ENCODE results near the gene RELT.

Gene RELT, protein sequence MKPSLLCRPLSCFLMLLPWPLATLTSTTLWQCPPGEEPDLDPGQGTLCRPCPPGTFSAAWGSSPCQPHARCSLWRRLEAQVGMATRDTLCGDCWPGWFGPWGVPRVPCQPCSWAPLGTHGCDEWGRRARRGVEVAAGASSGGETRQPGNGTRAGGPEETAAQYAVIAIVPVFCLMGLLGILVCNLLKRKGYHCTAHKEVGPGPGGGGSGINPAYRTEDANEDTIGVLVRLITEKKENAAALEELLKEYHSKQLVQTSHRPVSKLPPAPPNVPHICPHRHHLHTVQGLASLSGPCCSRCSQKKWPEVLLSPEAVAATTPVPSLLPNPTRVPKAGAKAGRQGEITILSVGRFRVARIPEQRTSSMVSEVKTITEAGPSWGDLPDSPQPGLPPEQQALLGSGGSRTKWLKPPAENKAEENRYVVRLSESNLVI

DNA sequence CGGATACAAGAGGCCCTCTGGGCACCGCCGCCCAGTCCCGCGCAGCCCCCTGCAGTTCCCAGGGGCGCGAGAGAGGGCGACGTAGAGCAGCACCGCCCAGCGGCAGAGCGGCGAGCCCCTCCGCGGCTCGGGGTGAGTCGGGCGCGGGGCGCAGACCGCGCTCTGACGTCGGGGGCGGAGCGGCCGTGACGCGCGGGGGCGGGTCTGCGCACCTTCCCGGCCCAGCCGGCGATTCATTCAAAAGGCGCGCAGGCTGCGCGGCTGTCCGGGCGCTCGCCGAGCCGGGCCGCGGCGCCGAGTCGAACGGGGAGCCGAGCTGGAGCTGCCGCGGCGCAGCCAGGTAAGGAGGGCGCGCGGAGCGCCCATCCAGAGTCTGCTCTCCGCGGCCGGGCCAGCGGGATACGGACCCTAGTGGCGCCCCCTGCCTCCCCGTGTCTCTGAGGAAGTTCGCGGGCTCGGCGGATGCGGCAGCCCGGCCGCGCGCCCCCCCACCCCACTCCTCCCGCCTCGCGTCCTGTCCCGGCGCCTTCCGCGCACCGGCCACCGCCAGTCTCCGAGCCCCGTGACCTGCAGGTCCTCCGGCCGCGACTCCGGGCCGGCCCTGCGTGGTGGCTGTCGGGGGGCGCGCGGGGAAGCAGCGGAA lies at the start of gene RELT:
Gene RELT (plus strand): TSS at position 240 of the 643 bp plus-strand sequence. CDS start 12,738 bp downstream, outside the sequence.
- DNase-seq: peak; percentile 92

DNA sequence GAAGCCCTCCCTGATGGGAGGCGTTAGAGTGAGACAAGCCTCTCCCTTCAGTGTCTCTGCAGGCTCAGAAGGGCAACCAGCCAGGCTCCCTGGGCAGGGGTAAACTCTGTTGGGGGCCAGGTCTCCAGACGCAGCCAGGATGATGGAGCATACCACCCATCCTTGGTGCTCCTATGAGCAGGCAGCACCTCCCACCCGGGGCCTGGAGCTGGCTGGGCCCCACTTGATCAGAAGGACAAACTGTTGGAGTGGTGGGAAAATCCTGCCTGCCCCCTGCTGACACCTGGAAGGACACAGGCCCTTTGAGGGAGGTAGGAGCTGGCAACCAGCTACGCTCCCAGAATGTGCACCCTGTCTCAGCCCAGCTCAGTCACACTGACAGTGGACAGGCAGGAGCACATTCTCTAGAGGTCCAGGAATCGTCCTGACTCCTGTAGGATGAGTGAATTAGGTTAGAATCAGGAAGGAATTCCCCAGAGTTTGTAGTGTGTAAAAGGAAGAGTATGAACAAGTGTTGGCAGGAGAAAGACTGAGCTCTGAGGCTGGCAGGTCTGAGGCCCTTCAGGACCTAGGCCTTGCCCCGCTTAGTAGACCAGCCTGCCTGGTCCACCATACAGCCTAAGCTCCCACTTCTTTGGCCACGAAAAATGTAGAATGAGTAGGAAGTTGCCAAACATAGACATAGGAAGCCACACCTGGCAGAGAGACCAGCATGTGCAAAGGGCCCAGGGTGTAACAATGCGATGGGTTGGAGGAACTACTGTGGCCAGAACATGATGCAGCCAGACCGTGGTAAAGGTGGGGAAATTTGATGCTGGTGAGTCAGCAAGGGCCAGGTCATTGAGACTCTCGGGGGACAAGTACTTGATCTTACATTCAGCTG lies 49.0 kb upstream of the RELT start:
- DNase-seq: no peak

DNA sequence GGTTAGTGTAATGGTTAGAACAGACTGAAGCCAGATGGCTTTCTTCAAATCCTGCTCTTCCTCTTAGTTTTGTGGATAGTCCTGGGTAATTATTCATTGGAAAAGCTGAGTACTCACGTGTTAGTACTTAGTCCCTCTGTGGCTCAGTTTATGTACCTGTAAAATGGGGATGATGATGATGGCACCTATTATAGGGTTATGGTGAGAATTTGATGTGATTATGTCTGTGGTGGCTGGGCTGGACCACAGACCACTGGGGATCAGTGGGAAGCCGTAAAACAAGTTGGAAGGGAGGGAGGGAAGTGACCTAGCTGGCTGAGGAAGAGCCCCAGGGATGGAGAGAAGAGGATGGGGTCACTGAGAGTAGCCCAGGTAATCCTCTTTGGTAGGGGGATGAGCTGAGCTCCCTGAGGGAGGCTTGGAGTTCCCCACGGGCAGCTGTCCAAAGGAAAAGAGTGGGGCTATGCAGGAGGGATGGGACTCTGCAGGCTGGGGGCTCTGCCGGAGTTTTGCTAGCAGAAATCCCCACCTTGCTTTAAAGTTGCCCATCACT lies 48.3 kb upstream of the RELT start:
- no peak for DNase-seq

DNA sequence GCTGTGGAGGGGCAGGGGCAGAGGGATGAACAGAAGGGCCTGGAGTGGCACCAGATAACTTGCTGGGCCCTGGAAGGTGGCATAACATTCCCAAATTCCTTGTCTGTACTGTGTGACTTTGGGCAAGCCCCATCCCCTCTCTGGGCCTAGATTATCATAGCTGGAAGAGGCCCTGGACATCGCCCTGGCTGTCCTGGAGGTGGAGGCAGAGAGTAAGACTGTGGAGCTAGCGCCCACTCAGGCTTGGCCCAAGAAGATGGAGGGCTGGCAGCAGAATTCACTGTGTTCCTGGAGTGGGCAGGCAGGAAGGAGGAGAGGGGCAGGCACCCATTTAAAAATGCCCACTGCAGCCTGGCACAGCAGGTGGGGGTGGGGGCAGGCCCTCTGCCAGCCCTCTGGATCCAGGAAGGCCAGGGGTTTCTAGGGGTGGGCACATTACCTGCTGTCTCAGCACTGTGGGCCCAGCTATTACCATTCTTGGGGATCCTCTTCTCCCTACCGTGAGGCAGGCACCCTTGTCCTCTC lies 45.6 kb upstream of the RELT start:
- no peak for DNase-seq

DNA sequence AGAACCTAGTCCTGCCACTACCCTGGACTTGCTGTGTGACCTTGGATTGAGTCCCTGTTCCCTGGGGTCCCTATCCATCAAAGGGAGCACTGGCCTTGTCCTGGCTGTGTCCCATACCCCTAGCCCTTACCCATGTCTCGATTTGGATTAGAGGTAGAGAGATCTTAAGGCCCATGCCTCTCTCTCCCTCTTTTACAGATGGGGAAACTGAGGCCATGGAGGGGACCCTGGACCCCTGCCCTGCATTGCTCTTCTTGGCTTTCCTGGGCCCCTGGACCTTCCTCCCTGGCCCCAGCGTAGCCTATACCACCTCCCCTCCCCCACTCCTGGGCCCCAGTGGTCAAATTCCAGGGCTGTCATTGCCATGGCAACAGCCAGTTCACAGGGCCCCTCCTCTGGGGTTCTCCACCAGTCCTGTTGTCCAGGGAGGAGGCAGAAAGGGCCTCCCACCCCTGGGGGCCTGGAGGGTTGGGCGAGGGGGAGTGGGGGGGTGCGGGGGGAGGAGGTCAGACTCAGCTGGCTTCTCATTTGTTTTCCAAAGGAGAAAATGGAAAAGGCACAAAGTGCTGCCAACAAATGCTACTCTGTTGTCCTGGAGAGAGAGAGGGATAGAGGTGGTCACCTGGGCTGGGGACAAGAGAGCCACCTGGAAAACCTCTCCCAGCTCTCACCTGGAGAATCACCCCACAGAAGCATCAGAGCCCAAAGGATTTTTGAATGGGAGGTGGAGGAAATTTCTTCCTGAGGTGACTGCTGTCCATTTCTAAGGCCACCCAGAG lies 44.9 kb upstream of the RELT start:
- DNase-seq: no peak

DNA sequence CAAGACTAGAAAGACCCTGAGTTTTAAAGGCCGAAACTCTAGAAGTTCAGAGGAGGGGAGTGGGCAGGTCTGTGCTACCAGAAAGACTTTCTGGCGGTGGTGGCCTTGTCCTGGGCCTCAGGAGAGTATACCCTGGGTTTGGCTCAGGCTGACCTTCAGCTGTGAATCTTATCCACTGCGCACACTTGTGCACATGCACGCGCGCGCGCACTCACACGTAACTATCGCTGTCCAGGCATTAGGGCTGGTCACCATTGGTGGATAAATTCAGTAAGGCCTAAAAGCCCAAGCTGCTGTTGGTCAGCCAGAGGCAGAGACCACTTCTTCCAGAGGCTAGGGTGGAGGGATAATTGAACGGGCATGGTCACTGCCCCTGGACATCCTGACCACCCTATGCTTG lies 43.0 kb upstream of the RELT start:
- no peak for DNase-seq

DNA sequence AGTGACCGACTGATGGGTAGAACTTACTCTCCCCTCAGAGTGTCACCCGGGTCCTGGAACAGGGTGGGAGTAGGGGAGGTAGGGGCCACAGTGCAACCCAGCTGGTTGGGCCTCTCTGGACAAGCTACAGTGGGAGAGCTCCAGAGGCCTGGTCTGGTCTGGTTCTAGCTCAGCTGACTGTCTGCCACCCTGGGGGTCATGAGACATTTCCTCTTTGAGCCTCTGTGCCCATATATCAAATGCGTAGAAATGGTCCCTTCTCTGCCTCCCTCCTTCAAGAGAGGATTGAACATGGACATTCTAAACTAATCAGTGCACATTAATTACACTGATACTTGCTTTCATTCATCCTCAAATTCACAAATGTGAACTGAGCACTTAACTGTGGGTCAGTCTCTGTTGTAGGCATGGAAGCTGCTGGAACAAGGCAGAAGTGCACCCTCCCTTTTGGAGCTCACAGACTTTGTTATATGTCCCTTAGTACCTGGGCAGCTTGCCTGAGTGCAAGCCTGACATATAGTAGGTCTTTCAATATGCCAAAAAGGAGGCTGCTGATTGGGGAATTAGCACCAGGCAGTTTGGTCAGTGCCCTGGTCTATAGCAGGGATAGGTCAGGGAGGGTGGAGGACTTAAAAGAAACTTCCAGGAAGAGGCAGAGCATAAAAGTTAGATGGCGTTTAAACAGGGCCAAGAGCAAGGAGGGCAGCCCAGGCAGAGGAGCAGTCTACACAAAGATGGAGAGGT lies 42.4 kb upstream of the RELT start:
- DNase-seq: no peak

DNA sequence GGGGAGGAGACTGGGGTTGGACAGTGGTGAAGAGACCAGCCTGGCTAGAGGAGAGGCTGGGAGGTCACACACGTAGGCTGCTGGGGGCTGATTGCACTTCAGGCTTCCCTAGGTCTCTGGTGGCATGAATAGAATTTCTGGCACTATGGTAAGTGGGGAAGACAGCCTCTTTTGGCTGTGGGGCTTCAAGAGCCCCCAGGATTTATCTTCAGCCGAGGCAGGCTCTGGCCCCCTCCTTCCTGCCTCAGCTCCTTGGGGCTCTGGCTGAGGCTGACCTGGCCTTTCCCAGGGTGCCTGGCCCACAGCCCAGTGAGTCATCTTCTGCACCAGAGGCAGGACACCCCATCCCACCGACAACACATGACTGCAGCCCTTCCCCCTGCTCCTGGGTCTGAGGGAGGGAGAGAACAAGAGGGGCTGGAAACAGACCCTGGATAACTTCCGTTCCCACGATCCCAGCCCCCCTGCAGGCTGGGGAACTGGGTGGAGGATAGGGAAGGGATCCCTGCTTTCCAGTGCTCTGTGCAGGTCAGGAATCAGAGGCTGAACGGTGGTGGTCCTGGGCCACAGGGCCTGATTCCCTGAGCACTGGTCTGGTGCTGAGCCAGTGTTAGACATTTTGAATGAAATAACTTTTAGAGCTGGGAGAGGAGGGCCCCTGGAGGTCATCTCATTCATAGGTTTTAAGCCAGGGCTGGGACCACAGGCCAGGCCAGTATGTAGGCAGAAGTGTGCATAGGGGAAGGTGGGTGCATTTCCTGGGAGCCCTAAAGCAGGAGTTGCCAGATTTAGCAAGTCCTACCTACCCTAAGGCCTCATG lies 41.6 kb upstream of the RELT start:
- DNase-seq: no peak

DNA sequence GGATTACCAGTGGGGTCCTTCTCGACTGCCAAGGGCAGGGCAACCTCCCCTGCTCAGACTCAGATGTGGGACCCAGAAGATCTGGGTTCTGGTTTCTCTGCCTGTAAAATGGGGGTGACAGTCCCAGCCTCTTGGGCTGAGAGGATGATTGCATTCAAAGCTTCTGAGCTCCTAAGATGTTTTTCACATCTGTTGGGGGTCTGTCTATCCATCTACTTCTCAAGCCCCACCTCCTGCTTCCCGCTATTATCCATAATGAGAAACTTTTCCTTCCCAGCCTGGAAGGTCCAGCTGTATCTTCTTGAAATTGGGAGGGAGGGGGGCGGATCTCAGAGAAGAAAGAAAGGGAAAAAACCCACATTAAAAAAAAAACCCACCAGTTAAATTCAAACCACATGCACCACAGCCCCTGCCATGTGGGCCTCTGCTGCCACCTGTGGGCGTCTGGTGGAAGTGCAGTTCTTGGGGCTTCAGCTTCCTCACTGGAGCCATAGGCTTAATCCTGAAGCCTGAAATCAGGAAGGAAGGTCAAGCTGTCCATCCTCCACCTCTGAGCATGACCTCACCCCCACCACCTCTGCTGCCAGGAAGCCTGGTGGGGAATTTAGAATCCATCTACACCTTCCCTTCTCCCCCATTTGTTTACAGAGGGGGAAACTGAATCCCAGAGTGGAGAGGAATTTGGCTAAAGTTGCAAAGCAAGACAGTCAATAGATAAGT lies 40.8 kb upstream of the RELT start:
- DNase-seq: peak; percentile 77

DNA sequence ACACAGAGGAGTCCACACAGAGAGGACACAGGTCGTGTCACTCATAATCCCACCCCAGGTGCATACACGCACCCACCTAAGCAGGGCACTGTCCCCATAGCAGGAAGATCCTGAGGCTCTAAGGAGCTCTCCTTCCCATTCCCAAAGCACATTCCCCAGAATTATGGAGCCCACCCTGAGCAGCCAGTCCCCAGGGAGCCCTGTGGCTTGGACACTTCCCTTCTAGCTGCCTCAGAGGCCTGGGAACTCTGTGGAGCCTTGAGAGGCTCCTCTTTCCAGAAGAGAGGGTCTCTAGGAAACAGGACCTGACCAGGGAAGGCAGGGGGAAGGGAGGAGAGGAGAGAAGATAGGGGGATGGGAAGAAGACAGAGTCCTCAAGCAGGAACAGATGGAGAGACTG lies 38.4 kb upstream of the RELT start:
- DNase-seq: no peak

DNA sequence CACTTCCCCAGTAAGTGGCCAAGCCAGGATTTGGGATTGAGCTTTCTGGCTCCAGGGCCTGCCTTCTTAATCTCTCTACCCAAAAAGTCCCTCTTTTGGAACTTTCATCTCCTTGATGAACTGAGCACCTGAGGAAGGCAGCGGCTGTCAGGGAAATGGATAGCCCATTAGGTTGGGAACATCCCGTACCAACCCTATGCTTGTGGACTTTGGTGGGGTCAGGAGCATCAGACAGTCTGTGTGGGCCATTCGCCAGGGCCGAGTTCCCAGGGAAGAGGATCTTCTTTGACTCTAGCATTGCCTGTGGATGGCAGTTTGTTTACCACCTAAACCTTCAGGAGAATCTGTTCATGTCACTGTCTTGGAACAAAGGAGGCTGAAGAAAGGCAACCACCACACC lies 37.9 kb upstream of the RELT start:
- DNase-seq: no peak

DNA sequence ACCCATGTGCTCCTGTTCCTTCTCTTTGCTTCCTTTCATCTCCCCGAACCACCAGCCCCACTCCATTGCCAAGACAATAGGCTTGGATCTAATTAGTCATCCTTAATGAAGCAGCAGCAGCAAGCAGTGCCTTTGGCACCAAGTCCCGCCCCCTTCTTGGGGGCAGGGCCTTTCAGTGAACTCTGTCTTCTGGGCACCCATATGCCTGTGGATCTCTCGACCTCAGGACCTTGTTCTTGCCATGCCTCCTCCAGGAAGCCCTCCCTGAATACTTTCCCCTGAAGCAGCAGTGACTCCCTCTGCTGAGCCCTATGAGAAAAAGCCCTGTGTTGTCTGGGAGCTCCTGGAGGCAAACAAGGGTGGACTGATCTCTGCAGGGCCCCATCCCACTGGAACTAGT lies 36.0 kb upstream of the RELT start:
- no peak for DNase-seq

DNA sequence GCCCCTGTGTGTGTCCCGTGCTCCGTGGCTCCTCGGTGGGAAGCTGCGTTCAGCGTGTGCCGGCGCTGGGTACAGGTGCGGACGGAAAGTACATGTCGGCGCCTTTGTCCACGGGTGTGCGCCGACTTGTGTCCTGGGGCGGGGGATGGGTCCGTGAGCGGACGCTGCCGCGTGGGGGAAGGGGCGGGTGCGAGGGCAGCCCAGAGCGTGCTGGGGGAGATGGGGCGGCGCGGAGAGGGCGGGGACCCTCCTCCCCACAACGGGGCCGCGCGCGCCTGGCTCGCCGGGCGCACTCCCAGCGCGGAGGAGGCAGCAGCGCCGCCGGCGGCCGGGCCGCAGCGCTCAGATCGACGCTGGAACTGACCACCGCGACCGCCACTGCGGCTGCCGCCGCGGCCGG lies 33.6 kb upstream of the RELT start:
- DNase-seq: no peak

DNA sequence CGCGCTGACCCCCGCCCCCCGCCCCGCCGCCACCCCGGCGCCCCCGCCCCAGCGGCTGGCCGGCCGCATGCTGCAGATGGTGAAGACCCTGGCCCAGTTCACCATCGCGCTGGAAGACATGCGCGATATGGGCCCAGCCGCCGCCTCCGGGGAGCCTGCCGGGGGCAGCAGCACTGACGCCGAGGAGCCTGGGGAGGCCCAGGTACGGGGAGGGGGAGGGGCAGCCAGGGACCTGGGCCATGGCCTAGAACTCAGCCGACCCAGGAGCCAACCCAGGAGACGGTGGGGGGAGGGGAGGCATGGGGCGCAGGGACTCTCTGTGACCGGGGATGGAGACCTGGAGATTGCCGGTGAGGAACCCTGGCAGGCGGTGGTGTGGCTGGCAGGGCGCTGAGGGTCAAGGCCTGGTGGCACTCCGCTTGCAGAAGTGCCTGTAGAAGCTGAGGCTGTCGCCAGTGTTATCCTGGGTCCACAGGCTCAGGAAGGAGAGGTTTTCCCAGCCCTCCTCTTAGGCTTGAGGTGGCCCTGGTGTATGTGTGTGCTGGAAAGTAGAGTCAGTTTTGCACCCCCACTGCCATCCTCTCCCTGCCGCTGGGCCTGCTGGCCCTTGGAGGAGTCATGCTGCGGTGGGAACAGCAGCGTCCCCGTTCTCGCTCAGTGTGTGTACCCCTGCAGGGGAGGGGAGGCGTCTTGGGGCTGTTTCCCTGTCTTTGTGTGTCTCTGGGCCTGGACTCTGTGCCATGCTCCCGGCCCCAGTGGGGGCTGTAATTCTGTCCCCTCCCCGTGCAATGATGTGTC lies 32.9 kb upstream of the RELT start:
- no peak for DNase-seq

DNA sequence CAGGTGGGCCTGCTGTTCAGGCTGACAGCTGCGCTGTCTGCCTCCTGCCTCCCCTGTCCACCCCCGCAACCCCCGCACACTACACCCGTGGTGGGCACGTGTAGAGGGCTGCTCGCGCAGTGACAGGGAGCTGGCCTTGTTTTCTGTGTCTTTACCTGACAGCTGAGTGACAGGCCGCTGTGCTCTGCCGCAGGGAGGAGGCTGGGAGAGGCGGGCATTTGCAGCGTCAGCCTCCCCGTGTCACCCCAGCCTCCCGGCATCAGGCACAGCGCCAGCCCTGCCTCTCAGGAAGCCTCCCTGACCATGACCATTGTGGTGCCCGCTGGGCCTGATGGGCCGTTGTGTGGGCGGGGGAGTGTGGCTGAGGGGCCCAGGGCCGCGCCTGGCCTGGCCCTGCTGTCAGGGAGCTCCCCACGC lies 32.0 kb upstream of the RELT start:
- DNase-seq: no peak

DNA sequence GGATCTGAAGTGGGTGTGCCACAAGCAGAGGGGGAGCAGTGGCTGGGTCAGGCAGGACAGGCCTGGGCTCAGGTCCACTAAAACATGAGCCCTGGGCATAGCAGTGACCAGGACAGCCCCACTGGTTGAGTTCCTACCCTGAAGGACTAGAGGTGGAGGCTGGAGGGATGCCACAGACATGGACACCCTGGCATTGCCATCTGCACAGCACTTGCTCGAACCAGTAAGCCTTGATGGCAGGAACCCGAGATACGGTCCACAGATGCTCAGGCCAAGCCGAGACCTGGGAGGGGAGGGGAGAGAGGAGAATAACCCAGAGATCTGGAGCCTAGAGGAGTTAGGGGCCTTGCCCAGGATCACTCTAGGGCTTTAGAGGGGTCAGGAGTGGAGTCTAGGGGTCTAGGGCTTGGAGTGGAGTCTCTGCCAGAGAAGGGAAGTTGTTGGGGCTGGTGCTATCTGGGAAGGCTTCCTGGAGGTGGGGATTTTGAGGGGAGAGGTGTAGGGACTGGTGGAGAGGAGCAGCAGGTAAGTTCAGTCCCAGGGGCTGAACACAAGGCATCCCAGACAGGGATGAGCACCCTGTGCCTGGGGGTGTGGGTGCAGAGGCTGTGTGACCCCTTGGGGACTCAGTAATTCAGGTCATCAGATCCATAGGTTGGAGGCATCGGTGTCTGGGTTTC lies 30.6 kb upstream of the RELT start:
- DNase-seq: no peak

DNA sequence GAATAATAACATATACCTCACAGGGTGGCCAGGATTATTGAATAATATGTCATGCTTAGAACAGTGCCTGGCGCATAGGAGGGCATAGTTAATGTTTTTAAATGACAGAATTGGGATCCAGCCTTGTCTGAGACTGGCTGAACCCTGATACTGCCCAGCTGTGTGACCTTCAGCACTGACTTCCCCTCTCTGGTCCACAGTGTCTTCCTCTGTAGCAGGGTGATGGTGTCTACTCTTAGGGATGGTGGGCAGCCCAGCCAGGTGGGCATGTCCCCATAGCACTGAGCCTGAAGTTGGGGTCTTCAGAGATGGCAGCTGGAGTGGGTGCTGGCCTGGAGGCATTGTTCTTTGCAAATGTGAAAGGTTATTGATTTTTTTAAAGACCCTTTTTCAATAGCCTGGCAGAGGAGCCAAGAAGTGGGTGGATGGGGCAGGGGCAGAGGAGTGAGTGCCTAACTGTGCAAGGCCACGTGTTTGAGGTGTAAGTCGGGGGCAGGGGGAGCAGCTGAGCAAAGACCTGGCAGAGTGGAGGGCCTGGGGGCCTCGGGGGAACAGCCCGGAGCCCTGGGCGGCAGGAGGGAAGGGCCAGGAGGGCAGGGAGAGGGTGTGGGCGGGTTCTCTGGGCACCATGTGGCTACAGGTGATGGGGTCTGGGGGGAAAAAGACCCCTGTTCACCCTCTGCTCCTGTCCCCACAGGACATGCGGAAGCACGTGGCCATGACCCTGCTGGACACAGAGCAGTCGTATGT lies 29.8 kb upstream of the RELT start:
- no peak for DNase-seq

DNA sequence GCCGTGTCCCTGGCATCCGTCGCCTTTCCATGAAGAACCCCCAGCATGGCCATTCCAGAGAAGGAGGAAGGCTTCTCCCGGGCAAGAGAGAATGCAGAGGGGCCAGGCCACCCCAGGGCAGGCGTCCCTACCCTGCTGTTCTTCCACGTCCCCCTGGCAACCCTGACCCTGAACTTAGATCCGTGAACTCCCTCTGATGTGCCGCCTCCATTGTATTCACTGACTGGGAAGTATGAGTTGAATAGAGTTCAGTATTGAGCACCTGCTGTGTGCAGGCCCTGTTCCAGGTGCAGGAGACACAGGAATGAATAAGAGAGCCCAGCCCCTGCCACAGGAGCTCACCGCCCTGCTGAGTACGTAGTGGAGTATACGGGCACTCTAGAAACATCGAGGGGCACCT lies 29.1 kb upstream of the RELT start:
- no peak for DNase-seq
